Fibroblast of lung (primary cell): ENCODE data around the gene SLC43A1.

Source experiments
- EZH2 ChIP-seq: IDR thresholded peaks from 2 replicates; pipeline ENCODE4 v1.5.1; 2012; ENCODE audit warnings: low read length, control low read depth, mild to moderate bottlenecking; ENCODE audit errors: missing control alignments
- TF ChIP-seq, protein P1 (sequence below), 2 donors: IDR thresholded peaks in 1 of 2; conservative IDR thresholded peaks in 1 of 2; 1 replicate in 1 of 2; 2 replicates in 1 of 2; pipeline ENCODE4 v1.5.1; 2011 to 2012; ENCODE audit warnings: low read length in 2 of 2, control low read depth in 1 of 2, inconsistent platforms in 1 of 2, low read depth in 1 of 2, mild to moderate bottlenecking in 1 of 2

DNA sequence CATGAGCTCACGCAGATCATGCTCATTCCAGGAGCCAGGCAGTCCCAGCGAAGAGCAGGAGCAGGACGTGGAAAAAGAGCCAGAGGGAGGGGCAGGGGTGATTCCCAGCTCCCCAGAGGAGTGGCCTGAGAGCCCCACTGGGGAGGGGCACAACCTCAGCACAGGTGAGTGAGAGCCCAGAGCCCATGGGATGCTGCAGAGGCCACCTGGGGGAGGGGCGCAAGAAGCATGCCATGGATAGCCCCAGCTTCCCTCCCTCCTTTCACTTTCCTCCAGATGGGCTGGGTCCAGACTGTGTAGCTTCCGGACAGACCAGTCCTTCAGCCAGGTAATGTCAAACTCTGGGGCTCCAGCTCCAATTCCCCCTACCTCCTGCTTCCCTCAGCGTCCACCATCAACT lies 28.1 kb upstream of the SLC43A1 start:
- TF ChIP-seq, protein P1, sequence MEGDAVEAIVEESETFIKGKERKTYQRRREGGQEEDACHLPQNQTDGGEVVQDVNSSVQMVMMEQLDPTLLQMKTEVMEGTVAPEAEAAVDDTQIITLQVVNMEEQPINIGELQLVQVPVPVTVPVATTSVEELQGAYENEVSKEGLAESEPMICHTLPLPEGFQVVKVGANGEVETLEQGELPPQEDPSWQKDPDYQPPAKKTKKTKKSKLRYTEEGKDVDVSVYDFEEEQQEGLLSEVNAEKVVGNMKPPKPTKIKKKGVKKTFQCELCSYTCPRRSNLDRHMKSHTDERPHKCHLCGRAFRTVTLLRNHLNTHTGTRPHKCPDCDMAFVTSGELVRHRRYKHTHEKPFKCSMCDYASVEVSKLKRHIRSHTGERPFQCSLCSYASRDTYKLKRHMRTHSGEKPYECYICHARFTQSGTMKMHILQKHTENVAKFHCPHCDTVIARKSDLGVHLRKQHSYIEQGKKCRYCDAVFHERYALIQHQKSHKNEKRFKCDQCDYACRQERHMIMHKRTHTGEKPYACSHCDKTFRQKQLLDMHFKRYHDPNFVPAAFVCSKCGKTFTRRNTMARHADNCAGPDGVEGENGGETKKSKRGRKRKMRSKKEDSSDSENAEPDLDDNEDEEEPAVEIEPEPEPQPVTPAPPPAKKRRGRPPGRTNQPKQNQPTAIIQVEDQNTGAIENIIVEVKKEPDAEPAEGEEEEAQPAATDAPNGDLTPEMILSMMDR (conservative IDR thresholded peaks at IDR 0.05 in 1 of 2, IDR thresholded peaks at IDR 0.05 in 1 of 2; ENCODE audit: low read depth in 1 of 2, low read length in 2 of 2), result no peak
- TF ChIP-seq EZH2, result no peak
